WERI-Rb-1 (cell line): ENCODE results near the gene LSR.

ENCODE experiments used
- DNase-seq: peaks from one replicate; pipeline ENCODE4 v3.0.0-alpha.2; 2020
- H3K27ac ChIP-seq: fragments of 250-450 bp; sonication (Bioruptor Pico); 2 replicates; pipeline ENCODE4 v1.5.1; 2020; ENCODE audit warnings: mild to moderate bottlenecking, moderate library complexity
- H3K27me3 ChIP-seq: fragments of 250-450 bp; sonication (Bioruptor Pico); 2 replicates; pipeline ENCODE4 v1.5.1; 2021; ENCODE audit warnings: mild to moderate bottlenecking, low read depth, moderate library complexity; ENCODE audit not compliant: insufficient read depth, severe bottlenecking
- H3K36me3 ChIP-seq: fragments of 250-450 bp; sonication (Bioruptor Pico); 2 replicates; pipeline ENCODE4 v1.5.1; 2020; ENCODE audit warnings: mild to moderate bottlenecking, moderate library complexity
- H3K4me3 ChIP-seq: 2 replicates; pipeline ENCODE4 v1.5.1; 2011; ENCODE audit warnings: low read depth, mild to moderate bottlenecking, control low read depth, low read length
- H3K9me3 ChIP-seq: fragments of 250-450 bp; sonication (Bioruptor Pico); 2 replicates; pipeline ENCODE4 v1.5.1; 2021; ENCODE audit warnings: mild to moderate bottlenecking, moderate library complexity; ENCODE audit not compliant: severe bottlenecking
- CTCF ChIP-seq: IDR thresholded peaks from 2 replicates; pipeline ENCODE4 v1.5.1; 2011; ENCODE audit warnings: low read depth, mild to moderate bottlenecking, control low read depth, inconsistent platforms, low read length

The LSR gene

GRCh38 chr19:35287713-35288112 lies 38.9 kb downstream of the LSR start:
- no peak overlapping the region for H3K4me3 ChIP-seq
- TF ChIP-seq CTCF: no peak
- H3K27me3 ChIP-seq: no peaks in the 10 kb centered on the region
- H3K27ac ChIP-seq: no peak overlapping the region
- DNase-seq: no peak
- H3K9me3 ChIP-seq: no peaks in the 10 kb centered on the region
- H3K36me3 ChIP-seq: no peaks in the 10 kb centered on the region

DNA sequence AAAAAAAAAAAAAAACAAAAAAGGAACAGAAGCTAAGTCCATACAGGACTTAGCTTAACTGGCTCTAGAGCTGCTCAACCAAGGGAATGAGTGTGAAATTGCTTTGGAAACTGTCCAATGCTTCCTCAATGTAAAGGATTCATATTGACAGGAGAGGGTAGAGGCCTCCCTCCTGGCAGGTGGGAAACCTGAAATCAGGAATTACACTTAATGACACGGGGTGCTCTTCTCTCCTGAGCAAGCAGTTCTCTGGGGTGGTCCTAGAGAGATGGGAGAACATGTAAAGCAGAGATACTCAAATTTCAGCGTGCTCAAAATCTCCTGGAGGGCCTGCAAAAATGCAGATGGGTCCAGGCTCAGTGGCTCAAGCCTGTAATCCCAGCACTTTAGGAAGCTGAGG lies 39.5 kb downstream of the LSR start:
- no peak for DNase-seq
- H3K27ac ChIP-seq: no peak overlapping the region
- no peak overlapping the region for H3K4me3 ChIP-seq
- no peaks in the 10 kb centered on the region for H3K9me3 ChIP-seq
- H3K27me3 ChIP-seq: no peaks in the 10 kb centered on the region
- TF ChIP-seq CTCF: no peak
- H3K36me3 ChIP-seq: no peaks in the 10 kb centered on the region

GRCh38 chr19:35288906-35289305 lies 40.1 kb downstream of the LSR start:
- DNase-seq: no peak
- TF ChIP-seq CTCF: no peak
- Histone ChIP-seq H3K9me3 (no peaks in the 10 kb centered on the region), H3K27ac (no peak overlapping the region), H3K4me3 (no peak overlapping the region), H3K27me3 (no peaks in the 10 kb centered on the region), H3K36me3 (no peaks in the 10 kb centered on the region)

GRCh38 chr19:35290381-35291127 lies 41.8 kb downstream of the LSR start:
- no peaks in the 10 kb centered on the region for H3K27me3 ChIP-seq
- no peak for DNase-seq
- H3K9me3 ChIP-seq: no peaks in the 10 kb centered on the region
- H3K36me3 ChIP-seq: no peaks in the 10 kb centered on the region
- no peak overlapping the region for H3K4me3 ChIP-seq
- no peak for TF ChIP-seq CTCF
- no peak overlapping the region for H3K27ac ChIP-seq

- no peak for TF ChIP-seq CTCF
- Histone ChIP-seq H3K27ac (no peak overlapping the region), H3K4me3 (no peak overlapping the region), H3K36me3 (no peaks in the 10 kb centered on the region), H3K27me3 (no peaks in the 10 kb centered on the region), H3K9me3 (no peaks in the 10 kb centered on the region)
- DNase-seq: no peak
These were observed 42.5 kb downstream of the LSR start for GRCh38 chr19:35291259-35291658.

DNA sequence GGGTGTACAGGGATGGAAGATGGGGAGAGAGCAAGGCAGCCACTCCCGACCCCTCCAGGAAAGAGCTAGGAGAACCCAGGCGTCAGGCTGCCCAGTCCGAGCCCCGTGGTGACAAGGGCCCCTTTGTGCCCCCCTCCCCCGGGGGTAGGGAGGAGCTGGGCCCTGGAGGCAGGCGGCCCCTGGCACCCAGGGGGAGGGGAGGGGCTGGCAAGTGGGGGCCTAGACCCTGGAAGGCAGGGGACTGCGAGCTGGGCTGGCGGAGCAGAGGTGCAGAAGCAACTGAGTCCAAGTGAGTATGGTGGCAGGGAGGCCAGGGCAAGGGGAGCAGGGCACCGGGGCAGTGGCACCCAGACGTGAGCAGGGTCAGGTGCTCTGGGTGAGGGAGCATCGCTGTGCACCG lies 43.1 kb downstream of the LSR start, which contains the start of gene MAG:
MAG (plus strand) TSS at position 246 of the 400 bp plus-strand sequence. CDS start 3,248 bp downstream, outside the sequence.
- H3K27ac ChIP-seq: no peak within 1 kb of the TSS
- DNase-seq: no peak
- no peak within 1 kb of the TSS for H3K4me3 ChIP-seq
- H3K9me3 ChIP-seq: no peaks in the 10 kb centered on the region
- H3K36me3 ChIP-seq: no peaks in the 10 kb centered on the region
- TF ChIP-seq CTCF: no peak
- H3K27me3 ChIP-seq: no peaks in the 10 kb centered on the region
